A673 (cell line): ENCODE data around the gene YWHAG.
"Not testable (repeated sequence)": the region's sequence is repeated elsewhere in the genome, so short reads cannot be mapped to it uniquely, and the experiment has no call there.

Experiments
- EZH2 ChIP-seq: fragments of 200-600 bp; sonication (generic); IDR thresholded peaks from 2 replicates; pipeline ENCODE4 v1.6.1; 2017; ENCODE audit warnings: borderline replicate concordance, low read depth, mild to moderate bottlenecking, mixed read lengths, antibody characterized with exemption, low read length; ENCODE audit not compliant: poor library complexity, severe bottlenecking
- TF ChIP-seq, protein P1 (sequence below): fragments of 300-800, 200-600 bp; sonication (generic); conservative IDR thresholded peaks from 2 replicates; pipeline ENCODE4 v1.5.1; 2017; ENCODE audit warnings: low read depth, mild to moderate bottlenecking, antibody characterized with exemption, low read length, moderate library complexity, mixed read lengths

GRCh38 chr7:76311838-76312237 lies 47.0 kb downstream of the YWHAG start:
- TF ChIP-seq, protein P1, sequence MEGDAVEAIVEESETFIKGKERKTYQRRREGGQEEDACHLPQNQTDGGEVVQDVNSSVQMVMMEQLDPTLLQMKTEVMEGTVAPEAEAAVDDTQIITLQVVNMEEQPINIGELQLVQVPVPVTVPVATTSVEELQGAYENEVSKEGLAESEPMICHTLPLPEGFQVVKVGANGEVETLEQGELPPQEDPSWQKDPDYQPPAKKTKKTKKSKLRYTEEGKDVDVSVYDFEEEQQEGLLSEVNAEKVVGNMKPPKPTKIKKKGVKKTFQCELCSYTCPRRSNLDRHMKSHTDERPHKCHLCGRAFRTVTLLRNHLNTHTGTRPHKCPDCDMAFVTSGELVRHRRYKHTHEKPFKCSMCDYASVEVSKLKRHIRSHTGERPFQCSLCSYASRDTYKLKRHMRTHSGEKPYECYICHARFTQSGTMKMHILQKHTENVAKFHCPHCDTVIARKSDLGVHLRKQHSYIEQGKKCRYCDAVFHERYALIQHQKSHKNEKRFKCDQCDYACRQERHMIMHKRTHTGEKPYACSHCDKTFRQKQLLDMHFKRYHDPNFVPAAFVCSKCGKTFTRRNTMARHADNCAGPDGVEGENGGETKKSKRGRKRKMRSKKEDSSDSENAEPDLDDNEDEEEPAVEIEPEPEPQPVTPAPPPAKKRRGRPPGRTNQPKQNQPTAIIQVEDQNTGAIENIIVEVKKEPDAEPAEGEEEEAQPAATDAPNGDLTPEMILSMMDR: not testable (repeated sequence)
- not testable (repeated sequence) for TF ChIP-seq EZH2
